Measurements from ENCODE around the gene OSBPL8. TPM values are rescaled to one million over a fixed set of nuclear protein-coding genes. Genes with fewer than 3 reads are reported as not detected.

Gene OSBPL8
- total and polyA plus RNA-seq, 2 experiments from 2014 or later = 78.0 to 124 TPM

DNA sequence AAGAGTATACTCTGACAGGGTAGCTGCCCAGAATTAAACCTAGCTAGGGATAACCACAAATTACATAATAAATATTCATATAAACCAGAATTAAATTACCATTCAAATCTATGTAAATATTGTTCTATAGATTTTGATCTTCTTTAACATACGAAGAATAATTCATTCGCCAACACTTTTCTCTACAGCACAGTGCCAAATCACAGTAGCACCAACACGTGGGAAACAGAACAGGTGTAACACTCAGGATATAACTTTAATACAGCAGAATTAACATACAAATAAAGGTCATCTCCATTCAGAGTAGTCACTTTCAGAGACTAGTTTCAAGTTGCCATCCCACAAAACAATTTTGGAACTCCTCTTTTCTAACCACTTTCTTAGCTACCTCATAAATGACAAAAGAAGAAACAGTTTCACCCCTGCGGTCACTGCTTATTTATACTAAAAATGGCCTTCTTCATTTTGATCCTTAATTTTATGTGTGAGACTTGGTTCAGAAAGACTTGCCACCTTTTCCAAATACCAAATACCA is 15.7 kb downstream of the OSBPL8 start:
- no peaks in the 10 kb centered on the region for H3K36me3 Mint-ChIP-seq (ENCODE audit: low read depth)
- DNase-seq (ENCODE audit: low spot score) (no peak), ATAC-seq (no peak)
- no peak for TF ChIP-seq STAT1 (IDR thresholded peaks at IDR 0.05; ENCODE audit: unreplicated experiment)
- TF ChIP-seq ZNF331 (CRISPR knock-in tag; IDR thresholded peaks at IDR 0.05; ENCODE audit: low read depth) = no peak
- TF ChIP-seq ZNF114 (CRISPR knock-in tag; IDR thresholded peaks at IDR 0.05) = no peak
- no peaks in the 10 kb centered on the region for H3K9me3 Mint-ChIP-seq
- H3K36me3 ChIP-seq (ENCODE audit: insufficient read depth) = no peaks in the 10 kb centered on the region
- H3K27ac Mint-ChIP-seq = peak overlapping the region; percentile 46; the same call in 1 of the 2 replicates
- H3K27ac ChIP-seq (ENCODE audit: low read depth) = no peak overlapping the region
- no peaks in the 10 kb centered on the region; the same call in 1 of the 2 replicates for H4K20me1 ChIP-seq (replicated peaks; ENCODE audit: insufficient read depth)
- H3K4me2 ChIP-seq = peak overlapping the region; percentile 24
- H3K27me3 Mint-ChIP-seq (ENCODE audit: insufficient read depth, low read depth, poor library complexity) = no peaks in the 10 kb centered on the region
- no peaks in the 10 kb centered on the region for H3F3A ChIP-seq (replicated peaks; ENCODE audit: low read depth)
- H3K4me3 Mint-ChIP-seq = no peak overlapping the region; the same call in 2 of the 3 replicates
- H3K4me1 Mint-ChIP-seq = peaks cover 69% of the 10 kb centered on the region
- no peaks in the 10 kb centered on the region for H3K9me2 ChIP-seq (ENCODE audit: insufficient read depth)
- peaks cover 97% of the 10 kb centered on the region for H3K79me2 ChIP-seq (replicated peaks; ENCODE audit: insufficient read depth)
- no peaks in the 10 kb centered on the region for H3K27me3 ChIP-seq (ENCODE audit: insufficient read depth)
- peaks cover 72% of the 10 kb centered on the region for H3K4me1 ChIP-seq (ENCODE audit: insufficient read depth)
- H2AFZ ChIP-seq = no peak overlapping the region
- H3K4me3 ChIP-seq = no peak overlapping the region

DNA sequence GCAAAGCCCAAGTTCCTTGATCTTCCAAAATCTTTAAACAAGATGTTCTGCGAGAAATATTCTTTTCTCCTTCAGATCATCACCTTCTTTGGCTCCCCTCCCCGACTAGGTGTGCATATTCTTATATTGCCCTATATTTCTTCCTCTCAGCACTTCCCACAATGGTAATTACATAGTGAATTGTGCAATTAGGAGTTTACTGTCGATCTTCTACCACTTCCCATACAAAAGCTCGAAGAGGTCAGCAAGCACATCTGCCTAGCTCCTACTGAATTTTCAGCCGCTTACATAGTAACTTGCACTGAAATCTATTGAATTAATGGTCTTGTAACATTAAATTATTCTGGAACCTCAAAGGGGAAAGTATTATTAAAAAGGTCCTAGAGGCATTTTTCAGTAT is 16.7 kb downstream of the OSBPL8 start:
- Mint-ChIP-seq H3K36me3 (ENCODE audit: low read depth) (no peaks in the 10 kb centered on the region), H3K4me3 (no peak overlapping the region), H3K4me1 (peaks cover 59% of the 10 kb centered on the region), H3K27me3 (ENCODE audit: insufficient read depth, low read depth, poor library complexity) (no peaks in the 10 kb centered on the region), H3K27ac (peak overlapping the region; percentile 13; the same call in 1 of the 2 replicates), H3K9me3 (no peaks in the 10 kb centered on the region)
- H2AFZ ChIP-seq = no peak overlapping the region
- no peaks in the 10 kb centered on the region; the same call in 1 of the 2 replicates for H4K20me1 ChIP-seq (replicated peaks; ENCODE audit: insufficient read depth)
- TF ChIP-seq, protein P1, sequence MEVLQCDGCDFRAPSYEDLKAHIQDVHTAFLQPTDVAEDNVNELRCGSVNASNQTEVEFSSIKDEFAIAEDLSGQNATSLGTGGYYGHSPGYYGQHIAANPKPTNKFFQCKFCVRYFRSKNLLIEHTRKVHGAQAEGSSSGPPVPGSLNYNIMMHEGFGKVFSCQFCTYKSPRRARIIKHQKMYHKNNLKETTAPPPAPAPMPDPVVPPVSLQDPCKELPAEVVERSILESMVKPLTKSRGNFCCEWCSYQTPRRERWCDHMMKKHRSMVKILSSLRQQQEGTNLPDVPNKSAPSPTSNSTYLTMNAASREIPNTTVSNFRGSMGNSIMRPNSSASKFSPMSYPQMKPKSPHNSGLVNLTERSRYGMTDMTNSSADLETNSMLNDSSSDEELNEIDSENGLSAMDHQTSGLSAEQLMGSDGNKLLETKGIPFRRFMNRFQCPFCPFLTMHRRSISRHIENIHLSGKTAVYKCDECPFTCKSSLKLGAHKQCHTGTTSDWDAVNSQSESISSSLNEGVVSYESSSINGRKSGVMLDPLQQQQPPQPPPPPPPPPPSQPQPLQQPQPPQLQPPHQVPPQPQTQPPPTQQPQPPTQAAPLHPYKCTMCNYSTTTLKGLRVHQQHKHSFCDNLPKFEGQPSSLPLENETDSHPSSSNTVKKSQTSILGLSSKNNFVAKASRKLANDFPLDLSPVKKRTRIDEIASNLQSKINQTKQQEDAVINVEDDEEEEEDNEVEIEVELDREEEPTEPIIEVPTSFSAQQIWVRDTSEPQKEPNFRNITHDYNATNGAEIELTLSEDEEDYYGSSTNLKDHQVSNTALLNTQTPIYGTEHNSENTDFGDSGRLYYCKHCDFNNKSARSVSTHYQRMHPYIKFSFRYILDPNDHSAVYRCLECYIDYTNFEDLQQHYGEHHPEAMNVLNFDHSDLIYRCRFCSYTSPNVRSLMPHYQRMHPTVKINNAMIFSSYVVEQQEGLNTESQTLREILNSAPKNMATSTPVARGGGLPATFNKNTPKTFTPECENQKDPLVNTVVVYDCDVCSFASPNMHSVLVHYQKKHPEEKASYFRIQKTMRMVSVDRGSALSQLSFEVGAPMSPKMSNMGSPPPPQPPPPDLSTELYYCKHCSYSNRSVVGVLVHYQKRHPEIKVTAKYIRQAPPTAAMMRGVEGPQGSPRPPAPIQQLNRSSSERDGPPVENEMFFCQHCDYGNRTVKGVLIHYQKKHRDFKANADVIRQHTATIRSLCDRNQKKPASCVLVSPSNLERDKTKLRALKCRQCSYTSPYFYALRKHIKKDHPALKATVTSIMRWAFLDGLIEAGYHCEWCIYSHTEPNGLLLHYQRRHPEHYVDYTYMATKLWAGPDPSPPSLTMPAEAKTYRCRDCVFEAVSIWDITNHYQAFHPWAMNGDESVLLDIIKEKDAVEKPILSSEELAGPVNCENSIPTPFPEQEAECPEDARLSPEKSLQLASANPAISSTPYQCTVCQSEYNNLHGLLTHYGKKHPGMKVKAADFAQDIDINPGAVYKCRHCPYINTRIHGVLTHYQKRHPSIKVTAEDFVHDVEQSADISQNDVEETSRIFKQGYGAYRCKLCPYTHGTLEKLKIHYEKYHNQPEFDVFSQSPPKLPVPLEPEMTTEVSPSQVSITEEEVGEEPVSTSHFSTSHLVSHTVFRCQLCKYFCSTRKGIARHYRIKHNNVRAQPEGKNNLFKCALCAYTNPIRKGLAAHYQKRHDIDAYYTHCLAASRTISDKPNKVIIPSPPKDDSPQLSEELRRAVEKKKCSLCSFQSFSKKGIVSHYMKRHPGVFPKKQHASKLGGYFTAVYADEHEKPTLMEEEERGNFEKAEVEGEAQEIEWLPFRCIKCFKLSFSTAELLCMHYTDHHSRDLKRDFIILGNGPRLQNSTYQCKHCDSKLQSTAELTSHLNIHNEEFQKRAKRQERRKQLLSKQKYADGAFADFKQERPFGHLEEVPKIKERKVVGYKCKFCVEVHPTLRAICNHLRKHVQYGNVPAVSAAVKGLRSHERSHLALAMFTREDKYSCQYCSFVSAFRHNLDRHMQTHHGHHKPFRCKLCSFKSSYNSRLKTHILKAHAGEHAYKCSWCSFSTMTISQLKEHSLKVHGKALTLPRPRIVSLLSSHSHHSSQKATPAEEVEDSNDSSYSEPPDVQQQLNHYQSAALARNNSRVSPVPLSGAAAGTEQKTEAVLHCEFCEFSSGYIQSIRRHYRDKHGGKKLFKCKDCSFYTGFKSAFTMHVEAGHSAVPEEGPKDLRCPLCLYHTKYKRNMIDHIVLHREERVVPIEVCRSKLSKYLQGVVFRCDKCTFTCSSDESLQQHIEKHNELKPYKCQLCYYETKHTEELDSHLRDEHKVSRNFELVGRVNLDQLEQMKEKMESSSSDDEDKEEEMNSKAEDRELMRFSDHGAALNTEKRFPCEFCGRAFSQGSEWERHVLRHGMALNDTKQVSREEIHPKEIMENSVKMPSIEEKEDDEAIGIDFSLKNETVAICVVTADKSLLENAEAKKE (CRISPR knock-in tag; IDR thresholded peaks at IDR 0.05) = no peak
- no peak for TF ChIP-seq ZNF331 (CRISPR knock-in tag; IDR thresholded peaks at IDR 0.05; ENCODE audit: low read depth)
- no peak for TF ChIP-seq STAT1 (IDR thresholded peaks at IDR 0.05; ENCODE audit: unreplicated experiment)
- TF ChIP-seq, protein P2, sequence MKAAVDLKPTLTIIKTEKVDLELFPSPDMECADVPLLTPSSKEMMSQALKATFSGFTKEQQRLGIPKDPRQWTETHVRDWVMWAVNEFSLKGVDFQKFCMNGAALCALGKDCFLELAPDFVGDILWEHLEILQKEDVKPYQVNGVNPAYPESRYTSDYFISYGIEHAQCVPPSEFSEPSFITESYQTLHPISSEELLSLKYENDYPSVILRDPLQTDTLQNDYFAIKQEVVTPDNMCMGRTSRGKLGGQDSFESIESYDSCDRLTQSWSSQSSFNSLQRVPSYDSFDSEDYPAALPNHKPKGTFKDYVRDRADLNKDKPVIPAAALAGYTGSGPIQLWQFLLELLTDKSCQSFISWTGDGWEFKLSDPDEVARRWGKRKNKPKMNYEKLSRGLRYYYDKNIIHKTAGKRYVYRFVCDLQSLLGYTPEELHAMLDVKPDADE (IDR thresholded peaks at IDR 0.05) = no peak
- H3K4me1 ChIP-seq (ENCODE audit: insufficient read depth) = peaks cover 62% of the 10 kb centered on the region
- H3K27ac ChIP-seq (ENCODE audit: low read depth) = no peak overlapping the region
- H3K27me3 ChIP-seq (ENCODE audit: insufficient read depth) = no peaks in the 10 kb centered on the region
- no peak for DNase-seq (ENCODE audit: low spot score)
- H3F3A ChIP-seq (replicated peaks; ENCODE audit: low read depth) = no peaks in the 10 kb centered on the region
- no peak overlapping the region for H3K4me3 ChIP-seq
- no peaks in the 10 kb centered on the region for H3K36me3 ChIP-seq (ENCODE audit: insufficient read depth)
- no peak overlapping the region for H3K4me2 ChIP-seq
- peaks cover 97% of the 10 kb centered on the region for H3K79me2 ChIP-seq (replicated peaks; ENCODE audit: insufficient read depth)
- H3K9me2 ChIP-seq (ENCODE audit: insufficient read depth) = no peaks in the 10 kb centered on the region
- no peak for ATAC-seq

Data from GM23338 (cell line).